ENCODE measurements around the gene ELMOD1.
"Not testable (repeated sequence)": the region's sequence is repeated elsewhere in the genome, so short reads cannot be mapped to it uniquely, and the experiment has no call there.

Gene ELMOD1

GRCh38 chr11:107561688-107562087 is 29.3 kb upstream of the ELMOD1 start:
- no peak overlapping the region for H3K4me3 ChIP-seq (ENCODE audit: low read depth, low read length)
- DNase-seq (ENCODE audit: low read depth), result no peak
- TF ChIP-seq, protein P1, sequence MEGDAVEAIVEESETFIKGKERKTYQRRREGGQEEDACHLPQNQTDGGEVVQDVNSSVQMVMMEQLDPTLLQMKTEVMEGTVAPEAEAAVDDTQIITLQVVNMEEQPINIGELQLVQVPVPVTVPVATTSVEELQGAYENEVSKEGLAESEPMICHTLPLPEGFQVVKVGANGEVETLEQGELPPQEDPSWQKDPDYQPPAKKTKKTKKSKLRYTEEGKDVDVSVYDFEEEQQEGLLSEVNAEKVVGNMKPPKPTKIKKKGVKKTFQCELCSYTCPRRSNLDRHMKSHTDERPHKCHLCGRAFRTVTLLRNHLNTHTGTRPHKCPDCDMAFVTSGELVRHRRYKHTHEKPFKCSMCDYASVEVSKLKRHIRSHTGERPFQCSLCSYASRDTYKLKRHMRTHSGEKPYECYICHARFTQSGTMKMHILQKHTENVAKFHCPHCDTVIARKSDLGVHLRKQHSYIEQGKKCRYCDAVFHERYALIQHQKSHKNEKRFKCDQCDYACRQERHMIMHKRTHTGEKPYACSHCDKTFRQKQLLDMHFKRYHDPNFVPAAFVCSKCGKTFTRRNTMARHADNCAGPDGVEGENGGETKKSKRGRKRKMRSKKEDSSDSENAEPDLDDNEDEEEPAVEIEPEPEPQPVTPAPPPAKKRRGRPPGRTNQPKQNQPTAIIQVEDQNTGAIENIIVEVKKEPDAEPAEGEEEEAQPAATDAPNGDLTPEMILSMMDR (IDR thresholded peaks at IDR 0.05; ENCODE audit: insufficient read depth, low read depth, low read length, missing control alignments), result no peak

- TF ChIP-seq, protein P1 (IDR thresholded peaks at IDR 0.05; ENCODE audit: insufficient read depth, low read depth, low read length, missing control alignments), result no peak
- H3K4me3 ChIP-seq (ENCODE audit: low read depth, low read length), result no peak overlapping the region
- no peak for DNase-seq (ENCODE audit: low read depth)
Measured at GRCh38 chr11:107562647-107563208, 28.2 kb upstream of the ELMOD1 start.

DNA sequence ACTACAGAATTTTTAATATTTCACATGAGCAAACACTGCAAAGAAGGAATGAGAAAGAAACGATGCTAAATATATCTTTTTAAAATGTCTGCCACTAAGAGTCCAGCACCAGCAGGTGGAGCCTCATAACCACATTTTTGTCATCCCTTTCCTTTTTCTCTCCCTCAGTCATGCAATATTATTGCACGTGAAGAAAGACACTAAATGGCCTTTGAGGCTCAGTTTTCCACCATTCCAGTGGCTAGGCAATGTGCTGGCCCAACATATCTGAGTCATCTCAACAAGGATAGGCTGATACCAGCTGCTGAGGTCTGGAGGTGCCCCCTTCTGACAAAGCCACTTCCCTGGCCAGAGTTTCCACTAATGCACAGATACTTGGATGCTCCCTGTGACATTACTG is 27.2 kb upstream of the ELMOD1 start:
- no peak overlapping the region; the same call in 1 of the 2 replicates for H3K4me3 ChIP-seq (ENCODE audit: low read depth, low read length)
- TF ChIP-seq, protein P1 (IDR thresholded peaks at IDR 0.05; ENCODE audit: insufficient read depth, low read depth, low read length, missing control alignments), result peak; percentile 60
- DNase-seq (ENCODE audit: low read depth), result peak; percentile 64

- DNase-seq (ENCODE audit: low read depth), result no peak
- TF ChIP-seq, protein P1 (IDR thresholded peaks at IDR 0.05; ENCODE audit: insufficient read depth, low read depth, low read length, missing control alignments), result no peak
- peak overlapping the region; percentile 86 for H3K4me3 ChIP-seq (ENCODE audit: low read depth, low read length)
Measured at GRCh38 chr11:107564877-107565218, 26.1 kb upstream of the ELMOD1 start.

- TF ChIP-seq, protein P1 (IDR thresholded peaks at IDR 0.05; ENCODE audit: insufficient read depth, low read depth, low read length, missing control alignments), result no peak
- peak within 1 kb of the TSS; percentile 86 for H3K4me3 ChIP-seq (ENCODE audit: low read depth, low read length)
- DNase-seq (ENCODE audit: low read depth), result peak; percentile 82
Measured at GRCh38 chr11:107565219-107565937, 25.6 kb upstream of the ELMOD1 start, which contains the start of gene ALKBH8. TSS of gene ALKBH8 (minus strand) at chr11:107565735. CDS start at chr11:107560893, 4,842 bp downstream.

- H3K4me3 ChIP-seq (ENCODE audit: low read depth, low read length), result peak overlapping the region; percentile 86
- DNase-seq (ENCODE audit: low read depth), result not testable (repeated sequence)
Measured at GRCh38 chr11:107565955-107566501, 24.9 kb upstream of the ELMOD1 start.

DNA sequence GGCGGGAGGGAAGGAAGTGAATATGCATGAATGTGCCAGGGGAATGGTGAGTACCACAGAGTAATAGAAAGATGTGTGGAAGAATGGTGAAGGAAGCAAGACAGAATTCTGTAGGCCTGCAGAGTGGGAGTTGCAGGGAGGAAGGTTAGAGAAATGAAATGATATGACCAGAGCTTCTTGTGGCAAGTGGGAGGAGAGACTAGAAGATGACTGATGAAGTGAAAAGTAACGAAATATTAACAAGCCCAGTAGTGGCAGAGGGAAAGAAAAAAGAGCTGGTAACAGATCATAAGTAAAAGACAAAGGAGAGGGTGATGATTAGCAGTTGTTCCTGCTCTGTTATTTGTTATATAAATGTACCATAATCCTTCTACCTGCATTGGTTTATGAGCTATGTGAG is 24.4 kb upstream of the ELMOD1 start:
- DNase-seq (ENCODE audit: low read depth), result no peak
- TF ChIP-seq, protein P1 (IDR thresholded peaks at IDR 0.05; ENCODE audit: insufficient read depth, low read depth, low read length, missing control alignments), result no peak
- H3K4me3 ChIP-seq (ENCODE audit: low read depth, low read length), result no peak overlapping the region

Measured in GM12865 (cell line).